Measurements from ENCODE around the gene VAC14. TPM values are rescaled to one million over a fixed set of nuclear protein-coding genes. Genes with fewer than 3 reads are reported as not detected.

VAC14 gene
- polyA plus RNA-seq, 1 donor = 40.3 TPM

- WGBS (ENCODE audit: insufficient coverage, low lambda C conversion rate) = no CpG with 5 or more reads among the region's 5 CpGs
- no peak for DNase-seq
- Histone ChIP-seq H3K9me3 (ENCODE audit: control insufficient read depth, low read depth, low read length) (no peaks in the 10 kb centered on the region), H3K4me1 (ENCODE audit: control insufficient read depth, insufficient read depth, low read length) (peaks cover 17% of the 10 kb centered on the region), H3K36me3 (ENCODE audit: control insufficient read depth, insufficient read depth, low read length) (peaks cover 10% of the 10 kb centered on the region), H3K4me3 (ENCODE audit: low read length) (no peak overlapping the region), H3K27ac (ENCODE audit: low read length) (no peak overlapping the region), H3K27me3 (ENCODE audit: control insufficient read depth, insufficient read depth, low read length) (no peaks in the 10 kb centered on the region)
Measured at GRCh38 chr16:70709457-70709856, 91.5 kb downstream of the VAC14 start.

GRCh38 chr16:70708366-70709246 lies 92.4 kb downstream of the VAC14 start:
- H3K4me3 ChIP-seq (ENCODE audit: low read length) = no peak overlapping the region
- no peaks in the 10 kb centered on the region for H3K9me3 ChIP-seq (ENCODE audit: control insufficient read depth, low read depth, low read length)
- peaks cover 24% of the 10 kb centered on the region for H3K4me1 ChIP-seq (ENCODE audit: control insufficient read depth, insufficient read depth, low read length)
- no peak for DNase-seq
- 80% methylated on average over 3 of the region's 20 CpGs for whole genome bisulfite sequencing (ENCODE audit: insufficient coverage, low lambda C conversion rate)
- no peak overlapping the region for H3K27ac ChIP-seq (ENCODE audit: low read length)
- H3K36me3 ChIP-seq (ENCODE audit: control insufficient read depth, insufficient read depth, low read length) = peaks cover 10% of the 10 kb centered on the region
- no peaks in the 10 kb centered on the region for H3K27me3 ChIP-seq (ENCODE audit: control insufficient read depth, insufficient read depth, low read length)

GRCh38 chr16:70706948-70707465 lies 94.0 kb downstream of the VAC14 start:
- Histone ChIP-seq H3K27me3 (ENCODE audit: control insufficient read depth, insufficient read depth, low read length) (no peaks in the 10 kb centered on the region), H3K27ac (ENCODE audit: low read length) (peak overlapping the region; percentile 39), H3K9me3 (ENCODE audit: control insufficient read depth, low read depth, low read length) (no peaks in the 10 kb centered on the region), H3K36me3 (ENCODE audit: control insufficient read depth, insufficient read depth, low read length) (peaks cover 10% of the 10 kb centered on the region), H3K4me3 (ENCODE audit: low read length) (no peak overlapping the region), H3K4me1 (ENCODE audit: control insufficient read depth, insufficient read depth, low read length) (peaks cover 34% of the 10 kb centered on the region)
- DNase-seq = no peak
- WGBS (ENCODE audit: insufficient coverage, low lambda C conversion rate) = no CpG with 5 or more reads among the region's 7 CpGs

- Histone ChIP-seq H3K9me3 (ENCODE audit: control insufficient read depth, low read depth, low read length) (no peaks in the 10 kb centered on the region), H3K4me3 (ENCODE audit: low read length) (no peak overlapping the region), H3K27ac (ENCODE audit: low read length) (no peak overlapping the region), H3K36me3 (ENCODE audit: control insufficient read depth, insufficient read depth, low read length) (peaks cover 7% of the 10 kb centered on the region), H3K4me1 (ENCODE audit: control insufficient read depth, insufficient read depth, low read length) (peaks cover 32% of the 10 kb centered on the region), H3K27me3 (ENCODE audit: control insufficient read depth, insufficient read depth, low read length) (no peaks in the 10 kb centered on the region)
- no peak for DNase-seq
- WGBS (ENCODE audit: insufficient coverage, low lambda C conversion rate) = no CpG with 5 or more reads among the region's 8 CpGs
Measured at GRCh38 chr16:70705056-70705455, 95.9 kb downstream of the VAC14 start.

- Histone ChIP-seq H3K27me3 (ENCODE audit: control insufficient read depth, insufficient read depth, low read length) (no peaks in the 10 kb centered on the region), H3K4me1 (ENCODE audit: control insufficient read depth, insufficient read depth, low read length) (peaks cover 32% of the 10 kb centered on the region), H3K36me3 (ENCODE audit: control insufficient read depth, insufficient read depth, low read length) (peaks cover 7% of the 10 kb centered on the region), H3K9me3 (ENCODE audit: control insufficient read depth, low read depth, low read length) (no peaks in the 10 kb centered on the region), H3K27ac (ENCODE audit: low read length) (no peak overlapping the region), H3K4me3 (ENCODE audit: low read length) (no peak overlapping the region)
- peak; percentile 57 to 82 for DNase-seq
- WGBS (ENCODE audit: insufficient coverage, low lambda C conversion rate) = no CpG with 5 or more reads among the region's 11 CpGs
Measured at GRCh38 chr16:70704586-70704985, 96.4 kb downstream of the VAC14 start.

- Histone ChIP-seq H3K27ac (ENCODE audit: low read length) (peak overlapping the region; percentile 65), H3K4me3 (ENCODE audit: low read length) (no peak overlapping the region), H3K27me3 (ENCODE audit: control insufficient read depth, insufficient read depth, low read length) (no peaks in the 10 kb centered on the region), H3K36me3 (ENCODE audit: control insufficient read depth, insufficient read depth, low read length) (peaks cover 4% of the 10 kb centered on the region), H3K9me3 (ENCODE audit: control insufficient read depth, low read depth, low read length) (no peaks in the 10 kb centered on the region), H3K4me1 (ENCODE audit: control insufficient read depth, insufficient read depth, low read length) (peaks cover 32% of the 10 kb centered on the region)
- no CpG with 5 or more reads among the region's 6 CpGs for WGBS (ENCODE audit: insufficient coverage, low lambda C conversion rate)
- no peak for DNase-seq
Measured at GRCh38 chr16:70703835-70704381, 97.0 kb downstream of the VAC14 start.

- Histone ChIP-seq H3K27ac (ENCODE audit: low read length) (peak overlapping the region; percentile 65), H3K27me3 (ENCODE audit: control insufficient read depth, insufficient read depth, low read length) (no peaks in the 10 kb centered on the region), H3K4me3 (ENCODE audit: low read length) (no peak overlapping the region), H3K4me1 (ENCODE audit: control insufficient read depth, insufficient read depth, low read length) (peaks cover 32% of the 10 kb centered on the region), H3K9me3 (ENCODE audit: control insufficient read depth, low read depth, low read length) (no peaks in the 10 kb centered on the region), H3K36me3 (ENCODE audit: control insufficient read depth, insufficient read depth, low read length) (peaks cover 7% of the 10 kb centered on the region)
- WGBS (ENCODE audit: insufficient coverage, low lambda C conversion rate) = no CpG with 5 or more reads among the region's 16 CpGs
- peak in 1 of 2 donors; percentile 47 for DNase-seq
Measured at GRCh38 chr16:70703041-70703834, 97.7 kb downstream of the VAC14 start.

- no CpG with 5 or more reads among the region's 8 CpGs for WGBS (ENCODE audit: insufficient coverage, low lambda C conversion rate)
- H3K4me1 ChIP-seq (ENCODE audit: control insufficient read depth, insufficient read depth, low read length) = peaks cover 38% of the 10 kb centered on the region
- H3K4me3 ChIP-seq (ENCODE audit: low read length) = no peak overlapping the region
- H3K27me3 ChIP-seq (ENCODE audit: control insufficient read depth, insufficient read depth, low read length) = no peaks in the 10 kb centered on the region
- no peaks in the 10 kb centered on the region for H3K9me3 ChIP-seq (ENCODE audit: control insufficient read depth, low read depth, low read length)
- DNase-seq = no peak
- peaks cover 7% of the 10 kb centered on the region for H3K36me3 ChIP-seq (ENCODE audit: control insufficient read depth, insufficient read depth, low read length)
- H3K27ac ChIP-seq (ENCODE audit: low read length) = peak overlapping the region; percentile 65
Measured at GRCh38 chr16:70702624-70703023, 98.3 kb downstream of the VAC14 start.

- no peaks in the 10 kb centered on the region for H3K9me3 ChIP-seq (ENCODE audit: control insufficient read depth, low read depth, low read length)
- H3K27me3 ChIP-seq (ENCODE audit: control insufficient read depth, insufficient read depth, low read length) = no peaks in the 10 kb centered on the region
- H3K36me3 ChIP-seq (ENCODE audit: control insufficient read depth, insufficient read depth, low read length) = peaks cover 7% of the 10 kb centered on the region
- DNase-seq = no peak
- WGBS (ENCODE audit: insufficient coverage, low lambda C conversion rate) = no CpG with 5 or more reads among the region's 8 CpGs
- no peak overlapping the region for H3K27ac ChIP-seq (ENCODE audit: low read length)
- no peak overlapping the region for H3K4me3 ChIP-seq (ENCODE audit: low read length)
- peaks cover 44% of the 10 kb centered on the region for H3K4me1 ChIP-seq (ENCODE audit: control insufficient read depth, insufficient read depth, low read length)
Measured at GRCh38 chr16:70701998-70702397, 99.0 kb downstream of the VAC14 start.

- H3K9me3 ChIP-seq (ENCODE audit: control insufficient read depth, low read depth, low read length) = no peaks in the 10 kb centered on the region
- no peak for DNase-seq
- no CpG with 5 or more reads among the region's 9 CpGs for WGBS (ENCODE audit: insufficient coverage, low lambda C conversion rate)
- H3K4me3 ChIP-seq (ENCODE audit: low read length) = no peak overlapping the region
- H3K27me3 ChIP-seq (ENCODE audit: control insufficient read depth, insufficient read depth, low read length) = no peaks in the 10 kb centered on the region
- H3K4me1 ChIP-seq (ENCODE audit: control insufficient read depth, insufficient read depth, low read length) = peaks cover 48% of the 10 kb centered on the region
- no peak overlapping the region for H3K27ac ChIP-seq (ENCODE audit: low read length)
- peaks cover 7% of the 10 kb centered on the region for H3K36me3 ChIP-seq (ENCODE audit: control insufficient read depth, insufficient read depth, low read length)
Measured at GRCh38 chr16:70701596-70701995, 99.4 kb downstream of the VAC14 start.
